GM19351 (cell line): ENCODE data around the gene PPP2R2B.

Source experiments
- ATAC-seq: cut with Tn5 transposase; IDR thresholded peaks from one replicate; pipeline ENCODE4 v1.9.1; 2021; ENCODE audit warnings: mild to moderate bottlenecking, moderate library complexity; ENCODE audit not compliant: unreplicated experiment

Gene PPP2R2B

GRCh38 chr5:146707316-146707715 is 171.2 kb downstream of the PPP2R2B start:
- no peak for ATAC-seq

- no peak for ATAC-seq
Observed at GRCh38 chr5:146706321-146706972, 172.1 kb downstream of the PPP2R2B start.

DNA sequence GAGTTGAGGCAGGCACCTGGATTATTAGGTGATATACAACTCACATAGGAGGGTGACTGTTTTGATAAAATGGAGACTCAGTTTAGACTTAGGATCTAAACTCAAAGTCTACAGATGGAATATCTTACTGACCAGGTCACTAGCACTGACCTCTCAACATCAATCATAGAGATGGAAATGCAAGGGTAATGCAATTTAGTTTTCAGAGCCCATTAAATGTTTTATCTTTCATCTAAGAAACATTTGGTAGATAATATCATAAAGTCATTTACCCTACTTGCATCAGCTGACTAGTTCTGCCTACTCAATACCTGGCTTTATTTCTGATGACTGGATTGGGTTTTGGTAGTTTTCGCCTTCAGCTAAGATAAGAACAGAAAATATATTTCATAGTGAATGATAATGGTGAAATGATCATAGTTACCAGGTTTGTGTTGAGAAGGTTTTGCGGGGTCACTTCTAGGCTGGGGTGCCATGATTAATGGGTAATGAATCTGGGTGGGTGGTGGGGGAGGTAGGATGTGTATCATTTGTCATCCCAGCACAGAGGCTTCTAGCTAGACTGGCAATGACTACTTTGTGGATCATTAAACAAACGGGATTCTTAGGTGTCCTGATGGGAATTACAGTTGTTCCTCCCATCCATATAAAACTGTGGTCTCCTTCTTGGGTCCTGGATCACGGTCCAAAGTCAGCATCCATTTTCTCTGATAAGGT is 173.4 kb downstream of the PPP2R2B start:
- ATAC-seq = no peak

DNA sequence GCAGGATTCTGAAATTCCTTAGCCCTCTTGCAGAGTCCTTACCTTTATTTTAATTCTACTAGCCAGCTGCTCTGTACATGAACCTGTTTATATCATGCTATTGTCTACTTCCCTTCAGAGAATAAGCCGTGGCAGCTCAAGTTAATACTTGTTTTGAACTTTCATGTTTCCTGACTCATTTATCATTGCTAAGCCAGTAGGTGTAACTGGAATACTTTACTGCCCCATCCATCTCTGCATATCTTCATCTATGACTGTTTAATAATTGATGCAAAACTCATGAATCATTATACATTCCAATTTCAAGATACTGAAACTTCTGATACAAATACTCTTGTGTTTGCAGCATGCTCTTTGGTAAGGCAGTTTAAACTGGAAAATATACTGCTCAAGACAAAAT is 174.7 kb downstream of the PPP2R2B start:
- no peak for ATAC-seq

GRCh38 chr5:146703499-146703898 is 175.1 kb downstream of the PPP2R2B start:
- ATAC-seq = no peak

DNA sequence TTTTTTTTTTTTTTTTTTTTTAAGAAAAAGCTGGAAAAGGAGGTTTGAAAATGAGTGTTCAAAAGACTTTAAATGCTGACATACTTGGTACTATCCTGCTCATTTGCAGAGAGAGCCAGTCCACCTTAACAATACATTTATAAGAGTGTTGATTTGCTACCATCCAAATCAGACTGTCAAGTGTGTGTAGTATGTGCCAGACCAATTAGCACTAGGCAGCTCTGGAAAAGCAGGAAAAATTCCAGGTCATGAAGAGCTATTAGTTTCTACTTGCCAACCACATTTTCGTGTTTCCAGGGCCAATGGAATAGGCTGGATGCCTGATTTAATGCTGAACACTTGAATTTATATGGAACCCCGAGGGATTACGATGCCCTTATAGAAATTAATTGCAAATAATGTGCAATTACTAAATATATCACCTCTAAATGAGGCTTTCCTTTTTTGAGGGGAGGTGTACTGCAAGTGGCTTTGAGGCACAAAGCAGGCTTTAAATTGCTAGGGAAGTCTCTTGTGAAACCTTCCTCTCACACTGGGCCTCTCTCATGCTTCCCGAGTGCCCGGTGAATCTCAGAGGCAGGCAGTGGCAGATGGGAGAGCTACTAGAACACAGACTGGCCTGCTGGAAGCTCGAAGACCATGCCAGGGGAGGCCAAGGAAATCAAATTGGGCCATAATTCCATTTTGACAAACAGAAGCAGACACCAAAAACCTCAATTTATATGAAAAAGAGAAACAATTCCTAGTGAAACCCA is 178.7 kb downstream of the PPP2R2B start:
- ATAC-seq = no peak

DNA sequence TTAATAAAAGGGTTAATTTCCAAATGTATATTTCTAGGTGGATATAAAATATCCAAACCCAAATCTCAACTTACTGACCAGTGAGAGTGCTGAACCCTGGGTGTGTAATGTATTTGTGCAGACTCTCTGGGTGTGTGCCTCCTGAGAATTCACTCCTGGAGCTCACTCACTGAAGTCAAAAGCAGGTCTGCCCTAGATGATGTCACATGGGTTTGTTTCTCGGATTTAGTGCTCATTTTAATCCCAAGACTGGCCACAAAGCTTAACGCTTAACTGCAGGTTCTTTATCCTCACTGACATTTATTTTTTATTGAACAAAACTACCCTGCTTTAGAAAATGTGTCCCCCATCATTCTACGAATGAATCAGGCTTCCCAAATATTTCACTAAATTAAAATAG is 179.4 kb downstream of the PPP2R2B start:
- ATAC-seq = no peak

- ATAC-seq = no peak
Observed at GRCh38 chr5:146698651-146699050, 179.9 kb downstream of the PPP2R2B start.

DNA sequence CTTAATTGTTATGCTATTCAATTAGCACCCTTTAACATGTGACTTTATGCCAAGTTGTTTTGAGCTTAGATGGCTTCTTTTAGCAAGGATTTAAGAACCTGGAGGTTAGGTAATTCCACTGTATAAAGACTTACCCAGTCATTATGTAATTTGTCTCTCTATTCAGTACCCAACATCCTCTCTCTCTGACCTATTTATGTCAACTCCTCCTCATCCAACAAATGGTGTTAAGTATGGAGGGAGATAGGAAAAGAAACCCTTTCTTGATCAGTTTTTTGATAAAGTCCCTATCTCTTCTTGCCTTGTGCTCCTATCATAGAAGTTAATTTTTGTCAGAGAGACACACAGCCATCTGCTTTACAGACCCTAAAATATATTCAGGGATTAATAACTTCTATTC is 181.3 kb downstream of the PPP2R2B start:
- no peak for ATAC-seq

GRCh38 chr5:146695646-146696045 is 182.9 kb downstream of the PPP2R2B start:
- no peak for ATAC-seq

DNA sequence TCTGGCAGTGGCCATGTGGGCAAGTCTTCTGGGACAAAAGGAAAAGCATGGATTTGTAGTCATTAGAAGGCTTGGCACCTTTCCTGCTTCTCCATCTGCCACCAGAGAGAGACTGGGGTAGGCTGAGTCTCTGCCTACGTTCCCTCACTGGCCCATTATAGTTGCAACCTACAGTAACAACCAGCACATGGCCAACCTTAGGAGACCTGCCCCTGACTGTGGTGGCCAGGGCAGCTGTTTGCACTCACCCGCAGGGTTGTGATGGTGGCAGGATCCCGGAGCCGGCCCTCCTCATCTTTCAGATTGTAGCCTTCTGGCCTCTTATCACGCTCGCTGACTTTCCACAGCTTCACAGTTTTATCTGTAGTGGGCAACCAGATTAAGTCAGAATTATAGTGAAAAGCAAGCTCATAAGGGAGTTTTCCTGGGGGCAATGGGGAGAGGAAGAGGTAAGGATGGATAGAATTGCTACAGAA is 187.6 kb downstream of the PPP2R2B start:
- ATAC-seq = no peak

- no peak for ATAC-seq
Observed at GRCh38 chr5:146687630-146688029, 190.9 kb downstream of the PPP2R2B start.

DNA sequence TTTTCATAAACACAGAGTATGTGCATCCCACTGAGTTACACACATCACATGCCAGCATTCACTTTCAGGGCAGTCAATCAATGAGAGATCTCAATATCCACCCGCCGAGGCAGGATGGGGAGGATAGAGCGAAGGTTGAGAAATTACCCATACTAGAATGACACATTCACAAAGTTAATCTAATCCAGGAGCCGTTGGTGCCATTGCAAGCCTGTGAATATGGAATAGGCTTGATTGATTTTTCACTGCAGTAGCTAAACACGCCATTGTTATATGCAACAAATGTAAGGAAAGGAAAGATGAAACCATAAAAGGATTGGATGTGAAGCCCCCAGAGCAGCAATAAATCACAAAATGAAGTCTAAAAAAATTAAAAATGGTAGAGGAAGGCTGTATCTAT is 194.7 kb downstream of the PPP2R2B start:
- ATAC-seq = no peak

DNA sequence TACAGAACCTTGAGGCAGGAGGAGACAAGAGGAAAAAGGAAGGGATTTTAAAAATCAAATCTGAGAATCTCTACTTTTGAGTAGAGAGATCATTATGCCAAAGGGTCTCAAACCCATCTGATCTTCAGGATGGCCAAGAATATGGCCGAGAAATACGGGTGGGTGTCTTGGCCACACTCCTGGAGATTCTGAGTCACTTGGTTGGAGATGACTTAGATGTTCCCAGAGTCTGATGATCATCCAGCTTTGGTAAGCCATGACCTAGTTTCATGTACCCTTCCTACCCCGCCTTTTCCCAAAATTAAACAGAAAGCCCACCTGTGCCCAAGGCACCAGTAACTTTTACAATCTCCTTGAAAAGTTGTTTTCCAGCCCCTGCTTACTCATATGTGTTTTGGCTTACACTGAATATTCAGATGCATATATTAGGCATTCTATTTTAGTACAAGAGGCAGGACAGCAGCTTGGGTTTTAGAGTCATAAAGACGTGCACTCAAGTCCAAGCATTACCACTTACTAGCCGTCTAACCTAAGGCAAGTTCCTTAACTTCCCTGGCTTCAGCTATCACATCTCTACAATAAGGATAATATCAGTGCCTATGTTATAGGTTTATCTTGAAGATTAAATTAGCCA is 195.5 kb downstream of the PPP2R2B start:
- no peak for ATAC-seq

DNA sequence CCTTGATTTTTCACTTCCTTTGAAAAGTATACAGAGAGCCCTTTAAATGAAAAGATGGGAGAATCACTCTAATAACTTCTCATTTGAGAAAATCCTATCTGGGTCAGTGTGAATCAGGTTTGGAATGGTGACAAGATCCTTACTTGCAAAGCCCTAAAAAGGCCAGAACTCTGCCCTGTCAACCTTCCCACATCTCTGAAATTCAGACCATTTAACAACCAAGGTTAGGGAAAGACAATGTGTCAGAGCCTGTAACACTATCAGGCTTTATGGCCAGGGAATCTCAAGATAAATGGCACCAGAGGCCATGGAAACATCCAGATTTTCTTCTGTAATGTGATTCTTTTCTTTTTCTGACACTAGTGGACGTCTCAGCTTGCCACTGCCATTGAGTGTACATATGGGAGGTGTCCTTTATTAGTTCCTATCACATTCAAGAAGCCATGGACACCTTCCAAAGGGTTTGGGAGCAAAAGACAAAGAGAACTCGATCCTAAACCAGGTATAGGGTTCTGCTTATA is 196.9 kb downstream of the PPP2R2B start:
- ATAC-seq = no peak

GRCh38 chr5:146680846-146681584 is 197.5 kb downstream of the PPP2R2B start:
- no peak for ATAC-seq

- ATAC-seq = no peak
Observed at GRCh38 chr5:146675636-146676035, 202.9 kb downstream of the PPP2R2B start.

- no peak for ATAC-seq
Observed at GRCh38 chr5:146672866-146673265, 205.7 kb downstream of the PPP2R2B start.

DNA sequence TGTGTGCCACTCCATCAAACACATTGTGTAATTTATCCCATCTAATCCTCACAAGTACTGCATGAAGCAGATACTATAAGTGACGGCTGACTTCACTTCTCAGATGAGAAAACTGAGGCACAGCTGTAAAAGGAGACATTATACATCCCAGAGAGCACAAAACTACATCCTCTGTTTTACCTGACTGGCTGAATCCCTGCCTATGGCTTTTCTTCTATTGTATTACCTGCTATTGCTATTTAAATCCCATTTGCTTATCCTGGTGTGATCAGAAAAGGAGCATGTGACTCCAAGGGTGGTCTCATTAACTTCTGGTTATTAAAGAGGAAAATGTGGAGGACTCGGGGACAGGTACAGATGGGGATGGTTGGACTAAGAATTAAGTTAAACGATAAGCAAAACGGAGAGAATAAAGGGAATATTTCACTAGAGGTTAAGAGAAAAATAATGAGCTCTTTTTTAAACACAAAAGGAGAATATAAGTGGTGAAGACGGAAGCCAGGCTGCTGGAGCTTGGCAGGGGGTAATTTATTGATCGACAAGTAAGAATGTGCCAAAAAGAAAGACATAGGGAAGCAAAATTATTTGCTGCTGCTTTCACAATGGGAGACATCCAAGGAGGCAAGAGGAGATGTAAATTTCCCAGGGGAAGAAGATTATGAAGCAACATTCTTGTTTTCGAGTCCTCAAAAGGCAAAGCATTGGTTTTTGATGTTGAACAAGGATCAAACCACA is 206.8 kb downstream of the PPP2R2B start:
- no peak for ATAC-seq

- ATAC-seq = no peak
Observed at GRCh38 chr5:146669656-146670055, 208.9 kb downstream of the PPP2R2B start.
